ENCODE measurements around the gene SMAD6.
"Not testable (repeated sequence)": the region's sequence is repeated elsewhere in the genome, so short reads cannot be mapped to it uniquely, and the experiment has no call there.

The SMAD6 gene

DNA sequence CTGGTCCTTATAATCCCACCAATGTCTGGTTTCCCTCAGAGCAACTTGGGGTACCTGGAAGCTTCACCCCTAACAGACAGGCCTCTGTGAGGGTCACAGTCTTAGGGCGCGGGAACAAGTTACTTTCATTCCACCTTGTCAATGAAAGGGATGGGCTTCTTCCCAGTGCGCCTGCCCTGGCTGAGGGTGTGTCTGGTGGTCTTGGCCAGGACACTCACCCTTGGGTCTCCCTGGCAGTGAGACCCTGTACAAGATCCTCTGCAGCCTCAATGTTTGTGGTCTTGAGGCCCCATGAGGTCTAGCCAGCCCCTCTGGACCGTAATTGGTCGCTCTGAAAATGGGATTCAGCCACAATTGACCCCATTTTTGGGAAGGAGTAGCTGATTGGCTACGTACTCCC, 40.2 kb downstream of the SMAD6 start:
- DNase-seq (ENCODE audit: low spot score): no peak

- DNase-seq (ENCODE audit: low spot score): no peak
These were observed 41.2 kb downstream of the SMAD6 start for GRCh38 chr15:66743204-66743603.

DNA sequence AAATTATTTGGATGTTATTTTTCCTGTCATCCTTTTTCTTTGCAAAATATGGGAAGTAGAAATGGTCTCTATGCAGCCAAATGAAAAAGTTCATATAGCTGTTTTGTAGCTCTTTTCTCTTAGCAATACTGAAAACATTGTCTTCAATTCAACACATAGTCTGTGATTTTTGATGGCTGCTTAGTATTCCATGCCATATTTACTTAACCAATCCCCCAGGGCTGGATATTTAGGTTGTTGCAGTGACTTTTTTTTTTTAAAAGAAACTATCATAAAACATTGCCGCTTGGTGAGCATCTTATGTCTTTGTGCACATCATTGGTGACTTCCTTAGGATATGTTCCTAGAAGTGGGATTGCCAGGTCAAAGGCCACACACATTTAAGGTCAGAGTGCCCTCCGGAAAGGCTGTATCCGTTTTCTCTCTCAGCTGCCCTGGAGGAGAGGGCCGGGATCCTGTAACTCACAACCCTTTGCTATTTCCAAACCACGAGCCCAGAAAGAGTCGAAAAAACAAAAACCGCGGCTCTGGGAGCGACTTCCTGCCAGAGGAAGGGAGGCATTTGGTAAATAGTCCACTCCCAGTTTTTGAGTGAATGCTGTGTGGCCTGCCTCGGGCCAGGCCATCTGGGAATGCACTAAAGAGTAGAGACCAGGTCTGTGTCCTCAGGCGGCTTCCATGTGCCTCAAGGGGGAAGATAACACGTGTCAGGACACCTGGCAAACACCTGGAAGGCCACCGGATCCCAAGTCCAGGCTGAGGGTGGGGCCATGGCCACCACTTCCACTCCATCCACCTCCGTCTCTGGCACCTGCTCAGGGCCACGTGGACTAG, 41.9 kb downstream of the SMAD6 start:
- no peak for DNase-seq (ENCODE audit: low spot score)

DNA sequence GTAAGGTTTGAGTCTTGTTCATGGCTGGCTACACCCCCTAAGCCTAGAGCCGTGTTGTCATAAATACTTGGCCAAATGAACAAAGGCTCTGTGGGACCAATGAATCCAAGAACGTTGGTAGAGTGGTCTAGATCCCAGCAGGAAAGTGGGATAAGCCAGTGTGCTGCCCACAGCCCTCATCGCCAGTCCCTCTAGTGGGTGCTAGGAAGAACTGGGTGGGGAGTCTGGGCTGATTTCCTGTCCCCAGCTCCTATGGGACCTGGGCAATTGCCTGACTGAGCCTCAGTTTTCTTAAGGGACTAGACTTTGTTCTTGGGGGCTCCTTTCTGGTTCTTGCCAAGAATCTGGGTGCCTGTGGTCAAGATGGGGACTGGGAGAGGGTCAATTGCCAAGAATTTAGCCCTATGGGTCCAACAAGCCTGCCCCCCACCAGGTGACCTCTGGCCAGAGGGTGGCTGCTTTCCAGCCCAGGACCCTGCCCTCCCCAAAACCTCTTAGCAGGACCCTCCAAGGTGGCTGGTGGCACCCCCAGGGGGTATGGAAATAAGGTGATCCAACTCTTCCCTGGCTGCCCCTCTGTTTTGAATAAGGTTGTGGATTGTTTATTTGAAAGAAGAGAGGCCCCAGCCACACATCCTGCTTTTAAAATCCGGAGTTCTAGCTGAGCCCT, 42.7 kb downstream of the SMAD6 start:
- DNase-seq (ENCODE audit: low spot score): no peak

DNA sequence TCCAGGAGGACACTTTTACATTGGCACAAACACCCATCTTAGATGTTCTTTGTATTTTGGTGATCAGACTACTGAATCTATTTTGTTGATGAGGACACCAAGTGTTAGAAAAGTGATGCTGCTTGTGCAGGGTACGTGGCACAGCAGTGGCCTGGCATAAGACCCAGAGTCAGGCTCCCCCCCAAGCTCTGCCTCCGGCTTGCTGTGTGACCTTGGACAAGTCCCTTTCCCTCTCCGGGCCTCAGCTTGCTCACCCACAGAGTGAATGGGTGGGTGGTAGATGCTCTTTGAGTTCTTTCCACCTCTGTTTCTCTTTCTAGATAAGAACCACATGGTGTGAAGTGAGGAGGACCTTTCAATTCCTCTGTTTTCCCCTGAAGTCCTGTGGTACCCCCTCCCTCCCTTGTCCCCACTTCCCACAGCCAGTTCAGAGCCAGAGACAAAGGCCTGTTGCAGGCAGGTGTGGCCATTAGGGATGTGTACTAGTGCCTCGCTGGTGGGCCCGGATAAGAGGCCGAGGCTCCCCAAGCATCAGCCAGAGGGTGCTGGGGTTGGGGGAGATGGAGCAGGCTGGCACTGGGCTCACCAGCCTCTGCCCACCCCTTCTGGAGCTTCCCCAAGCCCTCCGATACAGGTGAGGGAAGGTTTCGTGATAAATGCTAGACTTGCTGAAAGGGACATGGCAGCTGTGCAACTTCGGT, 43.6 kb downstream of the SMAD6 start:
- no peak for DNase-seq (ENCODE audit: low spot score)

DNA sequence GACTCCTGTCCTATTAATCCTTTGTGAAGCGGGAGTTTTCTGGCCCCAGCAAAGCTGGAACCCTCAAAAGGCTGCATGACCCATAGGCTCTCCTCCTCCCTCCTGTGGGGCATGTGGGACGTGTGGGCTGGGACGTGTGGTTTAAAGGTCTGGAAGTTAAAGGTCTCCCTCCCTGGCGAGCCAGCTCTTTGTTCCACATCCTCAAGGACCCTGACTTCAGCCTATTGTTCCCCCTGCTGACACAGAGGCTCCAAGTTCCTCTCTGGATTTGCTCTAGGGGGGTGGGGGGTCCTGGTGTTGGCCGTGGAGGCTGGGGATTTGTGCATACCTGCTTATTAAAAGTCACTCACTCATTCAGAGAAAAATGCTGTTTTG, 44.2 kb downstream of the SMAD6 start:
- DNase-seq (ENCODE audit: low spot score): no peak

GRCh38 chr15:66747223-66747622, 45.2 kb downstream of the SMAD6 start:
- no peak for DNase-seq (ENCODE audit: low spot score)

- DNase-seq (ENCODE audit: low spot score): no peak
These were observed 46.1 kb downstream of the SMAD6 start for GRCh38 chr15:66747886-66748707.

- DNase-seq (ENCODE audit: low spot score): no peak
These were observed 46.6 kb downstream of the SMAD6 start for GRCh38 chr15:66748708-66749035.

GRCh38 chr15:66749841-66750575, 48.0 kb downstream of the SMAD6 start:
- DNase-seq (ENCODE audit: low spot score): no peak

- no peak for DNase-seq (ENCODE audit: low spot score)
These were observed 48.6 kb downstream of the SMAD6 start for GRCh38 chr15:66750609-66751008.

GRCh38 chr15:66751579-66751978, 49.5 kb downstream of the SMAD6 start:
- no peak for DNase-seq (ENCODE audit: low spot score)

GRCh38 chr15:66752078-66752477, 50.0 kb downstream of the SMAD6 start:
- DNase-seq (ENCODE audit: low spot score): no peak

GRCh38 chr15:66753687-66754377, 51.8 kb downstream of the SMAD6 start:
- DNase-seq (ENCODE audit: low spot score): no peak

GRCh38 chr15:66754789-66755188, 52.8 kb downstream of the SMAD6 start:
- DNase-seq (ENCODE audit: low spot score): no peak

- DNase-seq (ENCODE audit: low spot score): no peak
These were observed 53.4 kb downstream of the SMAD6 start for GRCh38 chr15:66755298-66756068.

DNA sequence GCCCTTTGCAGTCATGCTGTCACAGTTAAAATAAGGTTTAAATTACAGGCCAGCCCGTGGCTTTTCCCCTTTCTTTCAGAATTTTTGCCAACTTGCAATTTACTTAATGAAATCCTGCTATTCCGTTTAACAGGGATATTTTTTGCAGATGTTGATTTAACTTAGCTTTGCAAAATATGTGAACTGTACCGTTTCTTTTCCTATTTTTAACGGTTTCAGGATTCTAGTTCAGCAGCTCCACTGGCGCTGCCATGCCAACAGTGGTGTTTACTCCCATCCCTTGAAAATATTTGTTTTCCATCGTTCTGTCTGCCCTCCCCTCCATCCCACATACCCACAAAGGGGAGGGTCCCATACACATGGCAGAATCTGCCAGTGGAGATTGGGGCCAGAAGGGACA, 54.3 kb downstream of the SMAD6 start:
- no peak for DNase-seq (ENCODE audit: low spot score)

DNA sequence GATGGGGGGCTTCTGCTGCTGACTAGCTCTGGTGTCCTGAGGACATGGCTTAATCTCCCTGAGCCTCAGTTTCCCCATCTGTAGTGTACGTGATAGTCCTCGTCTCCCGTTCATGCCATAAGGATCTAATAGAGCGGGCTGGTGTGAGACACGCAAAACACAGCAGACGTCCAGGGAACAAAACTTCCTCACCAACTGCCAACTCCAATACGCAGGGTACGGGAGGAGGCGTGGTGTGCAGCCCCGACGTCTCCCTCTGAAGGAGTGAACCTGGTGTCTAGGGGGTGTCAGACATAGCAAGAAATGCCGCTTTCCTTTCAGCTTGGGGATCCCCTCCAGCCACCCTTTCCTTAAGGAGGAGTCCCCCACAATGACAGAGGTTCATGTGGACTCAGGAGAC, 55.0 kb downstream of the SMAD6 start:
- DNase-seq (ENCODE audit: low spot score): no peak

DNA sequence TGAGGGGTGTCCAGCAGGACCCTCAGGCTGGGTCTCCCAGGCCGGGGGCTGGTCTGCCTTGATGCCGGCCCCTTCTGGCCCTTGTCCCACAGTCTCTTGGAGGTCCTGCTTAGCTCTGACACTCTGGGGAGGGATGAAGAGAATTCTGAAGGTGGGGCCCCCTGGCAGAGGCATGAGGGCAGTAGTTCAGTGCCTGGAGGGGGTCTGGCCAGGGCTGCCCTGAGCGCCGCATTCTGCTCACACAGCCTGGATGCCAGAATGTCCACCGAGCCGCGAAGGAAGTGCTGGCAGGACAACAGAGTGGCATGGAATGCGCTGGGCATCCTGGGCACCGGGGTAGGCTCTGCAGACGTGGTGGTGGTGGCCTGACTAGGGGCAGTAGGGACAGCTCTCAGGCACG, 55.5 kb downstream of the SMAD6 start:
- DNase-seq (ENCODE audit: low spot score): no peak

- not testable (repeated sequence) for DNase-seq (ENCODE audit: low spot score)
These were observed 56.2 kb downstream of the SMAD6 start for GRCh38 chr15:66758217-66758616.
